ENCODE data around the gene ZBTB20.

GRCh38 chr3:115110830-115111229 is 36.3 kb downstream of the ZBTB20 start:
- TF ChIP-seq CTCF (IDR thresholded peaks at IDR 0.05; ENCODE audit: insufficient read depth, low read length, poor library complexity, severe bottlenecking) (no peak), EZH2phosphoT487 (conservative IDR thresholded peaks at IDR 0.05; ENCODE audit: low read length) (no peak)

All from SU-DHL-6 (cell line).